Pancreas (tissue), 10 donors: ENCODE data around the gene UBR4. TPM values are rescaled to one million over a fixed set of nuclear protein-coding genes. Genes with fewer than 3 reads are reported as not detected.

Experiments
- ATAC-seq, 4 donors: fragments of 200-7000 bp; cut with Tn5 transposase; one replicate each; pipeline versions ENCODE4 v1.8.0 to v1.9.1; 2020; ENCODE audit warnings: mild to moderate bottlenecking in 4 of 4, moderate library complexity in 4 of 4
- DNase-seq, 6 donors: peaks; one replicate each; pipeline ENCODE4 v3.0.0-alpha.2; 2020
- FAIRE-seq: peaks from 2 replicates; lab custom pipeline; 2012; peaks lifted over from hg19 to GRCh38; lab: Jason Lieb, UNC
- H3K27ac ChIP-seq, 4 donors: fragments of 200-600 bp; sonication (generic); 1 replicate in 3 of 4; 2 replicates in 1 of 4; pipeline versions ENCODE4 v1.5.0 to v1.8.0; 2020
- H3K27me3 ChIP-seq, 4 donors: fragments of 200-600 bp; one replicate each; pipeline ENCODE4 v1.8.0; 2021
- H3K36me3 ChIP-seq, 3 donors: fragments of 200-600 bp; sonication (generic) in 1 of 3; one replicate each; pipeline versions ENCODE4 v1.5.0 to v1.8.0; 2020 to 2021
- H3K4me1 ChIP-seq, 3 donors: fragments of 200-600 bp; one replicate each; pipeline ENCODE4 v1.8.0; 2021
- H3K4me3 ChIP-seq, 4 donors: fragments of 200-600 bp; sonication (generic) in 2 of 4; one replicate each; pipeline versions ENCODE4 v1.5.0 to v1.8.0; 2020 to 2021
- H3K9me3 ChIP-seq, 4 donors: fragments of 200-600 bp; one replicate each; pipeline ENCODE4 v1.8.0; 2021
- WGBS, 2 donors: extraction: QIAGEN DNeasy Blood & Tissue Kit; methylation state at CpG; one replicate each; pipeline ENCODE4 v1.1.7; 2013; 5-methylcytosine and 5-hydroxymethylcytosine counted together
- intact Hi-C, 3 donors: fragments of 100-400 bp; cut with DNase I; formaldehyde crosslinking; loops; one replicate each; pipeline versions ENCODE4 v1.11.1 to v1.14.2; 2022
- polyA plus RNA-seq, 2 donors: library from polyadenylated mRNA; stranded (reverse); fragments of 200-250 nt; gene quantifications; one replicate each; pipeline ENCODE4 v1.2.3, GENCODE V29; 2013
- total RNA-seq, 6 donors: library from RNA; stranded (reverse); fragmentation: NEBNext Ultra II Directional in 4 of 6; extraction: Animal tissue kit (Norgen Biotek cat#: 25700) in 4 of 6; gene quantifications; one replicate each; pipeline versions ENCODE4 v1.2.1 to v1.2.4, GENCODE V29; 2021 to 2023
- TF ChIP-seq, protein P1 (sequence below), 4 donors: fragments of 200-600 bp; sonication (generic) in 3 of 4; IDR thresholded peaks; one replicate each; pipeline versions ENCODE4 v1.5.0 to v1.8.0; 2021; ENCODE audit warnings: antibody characterized with exemption in 4 of 4
- donor health status: healthy with polysubstance abuse.
- donor health status: DM: no; HTN: no; CAD: no; lungs with moderate emphysema.
- donor health status: DM: no; HTN: no; CAD: no.
- donor health status: control.
- donor health status: control.
- donor health status: Bipolar disorder and iron deficiency.
- donor health status: DM: yes; HTN: yes; CAD: no.
- donor health status: DM: no; HTN: no; CAD: no.
- donor health status: DM: no; HTN: no; CAD: no.
- donor health status: DM: yes; HTN: yes; CAD: no.

The UBR4 gene
- total and polyA plus RNA-seq, 8 donors, result 45.3 to 140 (median 65.5) TPM

DNA sequence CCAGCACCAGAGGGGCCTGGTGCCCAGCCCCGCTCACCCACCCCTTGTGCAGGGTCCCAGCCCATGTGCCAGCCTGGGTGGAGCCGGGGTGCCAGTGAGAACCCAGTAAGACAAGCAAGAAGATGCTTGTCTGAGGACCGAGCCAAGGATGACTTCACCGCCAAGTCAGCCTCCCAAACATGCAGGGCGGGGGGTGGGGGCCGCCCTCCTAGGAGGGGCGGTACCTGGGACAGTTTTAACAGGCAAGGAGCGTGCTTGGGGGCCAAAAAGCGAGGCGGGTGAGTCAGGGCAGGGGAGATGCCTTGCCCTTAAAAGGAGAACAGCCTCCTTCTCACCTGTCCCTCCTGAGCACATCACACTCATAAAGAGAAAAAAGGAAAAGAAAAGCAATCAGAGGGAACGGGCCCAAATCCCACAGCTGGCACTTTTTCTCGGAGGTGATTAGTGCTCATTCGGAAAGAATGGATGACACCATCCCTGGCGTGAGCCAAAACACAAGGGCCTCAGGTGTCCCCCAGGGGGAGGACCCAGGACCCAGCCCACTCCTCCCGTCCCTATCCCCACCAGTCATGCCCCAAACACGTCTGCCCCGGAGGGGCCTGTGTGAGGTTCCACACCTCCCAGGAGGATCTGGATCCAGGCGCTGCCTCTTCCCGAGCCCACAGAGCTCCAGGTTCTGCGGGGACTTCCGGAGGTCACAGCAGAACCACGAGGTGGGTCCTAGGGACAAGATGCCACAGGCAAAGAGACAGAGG is 176.0 kb downstream of the UBR4 start:
- Histone ChIP-seq H3K27me3 (no peaks in the 10 kb centered on the region), H3K4me1 (no peaks in the 10 kb centered on the region), H3K27ac (no peak overlapping the region), H3K9me3 (no peaks in the 10 kb centered on the region), H3K36me3 (no peaks in the 10 kb centered on the region), H3K4me3 (no peak overlapping the region)
- FAIRE-seq, result no peak
- DNase-seq, result peak in 1 of 6 donors; percentile 18
- intact Hi-C loops, result no loop called here
- ATAC-seq, result no peak
- 81 to 85% methylated on average over 22 of the region's 22 CpGs for WGBS, 2 donors
- TF ChIP-seq, protein P1, sequence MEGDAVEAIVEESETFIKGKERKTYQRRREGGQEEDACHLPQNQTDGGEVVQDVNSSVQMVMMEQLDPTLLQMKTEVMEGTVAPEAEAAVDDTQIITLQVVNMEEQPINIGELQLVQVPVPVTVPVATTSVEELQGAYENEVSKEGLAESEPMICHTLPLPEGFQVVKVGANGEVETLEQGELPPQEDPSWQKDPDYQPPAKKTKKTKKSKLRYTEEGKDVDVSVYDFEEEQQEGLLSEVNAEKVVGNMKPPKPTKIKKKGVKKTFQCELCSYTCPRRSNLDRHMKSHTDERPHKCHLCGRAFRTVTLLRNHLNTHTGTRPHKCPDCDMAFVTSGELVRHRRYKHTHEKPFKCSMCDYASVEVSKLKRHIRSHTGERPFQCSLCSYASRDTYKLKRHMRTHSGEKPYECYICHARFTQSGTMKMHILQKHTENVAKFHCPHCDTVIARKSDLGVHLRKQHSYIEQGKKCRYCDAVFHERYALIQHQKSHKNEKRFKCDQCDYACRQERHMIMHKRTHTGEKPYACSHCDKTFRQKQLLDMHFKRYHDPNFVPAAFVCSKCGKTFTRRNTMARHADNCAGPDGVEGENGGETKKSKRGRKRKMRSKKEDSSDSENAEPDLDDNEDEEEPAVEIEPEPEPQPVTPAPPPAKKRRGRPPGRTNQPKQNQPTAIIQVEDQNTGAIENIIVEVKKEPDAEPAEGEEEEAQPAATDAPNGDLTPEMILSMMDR (IDR thresholded peaks at IDR 0.05), result no peak

- FAIRE-seq, result no peak
- ATAC-seq, result no peak
- TF ChIP-seq, protein P1 (IDR thresholded peaks at IDR 0.05), result no peak
- H3K27ac ChIP-seq, result no peak overlapping the region
- H3K36me3 ChIP-seq, result no peaks in the 10 kb centered on the region
- intact Hi-C loops, result no loop called here
- DNase-seq, result peak in 1 of 6 donors; percentile 11
- no peak overlapping the region for H3K4me3 ChIP-seq
- H3K4me1 ChIP-seq, result no peaks in the 10 kb centered on the region
- no peaks in the 10 kb centered on the region for H3K27me3 ChIP-seq
- 86 to 89% methylated on average over 8 of the region's 8 CpGs for WGBS, 2 donors
- H3K9me3 ChIP-seq, result no peaks in the 10 kb centered on the region
Measured at GRCh38 chr1:19033515-19033839, 176.6 kb downstream of the UBR4 start.

DNA sequence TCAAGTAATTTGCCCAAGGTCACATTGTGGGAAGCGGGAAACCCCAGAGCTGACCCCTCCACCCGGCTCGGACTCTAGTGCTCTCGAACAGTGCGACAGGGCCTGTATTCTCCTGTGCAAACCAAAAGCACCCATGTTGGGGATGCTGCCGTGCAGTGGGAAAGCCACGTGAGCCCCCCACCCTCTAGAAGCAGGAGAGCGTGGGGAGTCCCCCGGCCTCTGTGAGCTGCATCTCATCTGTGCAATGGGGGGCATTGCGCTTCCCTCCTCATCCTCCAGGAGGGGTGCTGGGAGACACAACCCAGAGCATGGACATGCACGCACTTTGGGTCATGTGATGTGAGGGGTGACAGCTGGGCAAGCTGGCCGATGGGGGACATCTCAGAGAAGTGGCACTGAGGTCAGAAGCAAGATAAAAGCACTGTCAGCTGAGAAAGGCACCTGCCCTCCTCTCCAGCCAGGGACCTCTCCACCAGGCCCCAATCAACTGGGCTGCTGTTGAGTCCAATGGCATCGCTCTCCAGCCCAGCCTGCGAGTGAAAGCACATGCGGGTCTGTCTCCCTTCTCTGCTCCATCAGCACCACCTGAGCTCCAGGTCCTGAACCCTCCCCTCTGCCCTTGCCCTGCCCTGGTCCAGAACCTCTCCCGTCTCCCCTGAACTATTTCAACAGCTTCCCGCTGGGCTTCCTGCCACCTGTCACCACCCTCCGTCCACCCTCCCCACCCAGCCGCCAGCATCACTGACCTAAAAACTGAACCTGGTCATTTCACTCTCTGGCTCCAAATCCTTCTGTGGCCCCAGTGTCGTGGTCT is 177.2 kb downstream of the UBR4 start:
- FAIRE-seq (no peak), DNase-seq (peak in 1 of 6 donors; percentile 12), ATAC-seq (no peak)
- H3K4me1 ChIP-seq, result no peaks in the 10 kb centered on the region
- no peak overlapping the region for H3K27ac ChIP-seq
- no peak overlapping the region for H3K4me3 ChIP-seq
- H3K27me3 ChIP-seq, result no peaks in the 10 kb centered on the region
- no peaks in the 10 kb centered on the region for H3K9me3 ChIP-seq
- WGBS, 2 donors, result 88 to 92% methylated on average over 20 of the region's 20 CpGs
- intact Hi-C loops, result no loop called here
- TF ChIP-seq, protein P1 (IDR thresholded peaks at IDR 0.05), result no peak
- no peaks in the 10 kb centered on the region for H3K36me3 ChIP-seq

DNA sequence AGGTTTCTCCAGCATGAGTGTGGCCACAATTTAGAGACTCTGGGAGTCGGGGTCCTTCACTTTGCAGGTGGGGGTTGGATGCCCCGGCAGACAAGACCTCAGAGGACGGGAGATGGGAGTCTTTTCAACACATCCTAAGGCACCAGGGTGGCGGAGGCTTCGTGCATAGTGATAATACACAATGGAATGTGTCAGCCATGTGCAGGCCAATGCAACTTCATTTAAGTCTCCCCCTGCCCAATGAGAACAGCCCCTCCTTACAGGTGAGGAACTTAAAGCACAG is 177.7 kb downstream of the UBR4 start:
- ATAC-seq, result no peak
- TF ChIP-seq, protein P1 (IDR thresholded peaks at IDR 0.05), result no peak
- H3K4me3 ChIP-seq, result no peak overlapping the region
- H3K4me1 ChIP-seq, result no peaks in the 10 kb centered on the region
- 83 to 88% methylated on average over 5 of the region's 5 CpGs for WGBS, 2 donors
- H3K27ac ChIP-seq, result no peak overlapping the region
- no peaks in the 10 kb centered on the region for H3K9me3 ChIP-seq
- DNase-seq, result peak in 1 of 6 donors; percentile 8
- FAIRE-seq, result no peak
- intact Hi-C loops, result no loop called here
- H3K27me3 ChIP-seq, result no peaks in the 10 kb centered on the region
- no peaks in the 10 kb centered on the region for H3K36me3 ChIP-seq
